ENCODE results near the gene BSND. TPM values are rescaled to one million over a fixed set of nuclear protein-coding genes. Genes with fewer than 3 reads are reported as not detected.
A peak's percentile ranks its signal among the peaks of the same experiment; 100 is the strongest.
"Not testable (repeated sequence)": the region's sequence is repeated elsewhere in the genome, so short reads cannot be mapped to it uniquely, and the experiment has no call there.

The BSND gene
- total RNA-seq, 4 donors from 2014 or later: not detected

GRCh38 chr1:54962612-54963395 is 35.9 kb upstream of the BSND start:
- DNase-seq: no peak
- no peak overlapping the region for H3K27ac ChIP-seq
- H3K36me3 ChIP-seq: no peaks in the 10 kb centered on the region
- H3K4me3 ChIP-seq: no peak overlapping the region
- TF ChIP-seq POLR2A (IDR thresholded peaks at IDR 0.05) (no peak), CTCF (IDR thresholded peaks at IDR 0.05) (no peak)
- H3K4me1 ChIP-seq: peaks cover 0 to 4% (median 0%) of the 10 kb centered on the region in 4 donors
- no peaks in the 10 kb centered on the region for H3K27me3 ChIP-seq
- peaks cover 0 to under 1% (median 0%) of the 10 kb centered on the region in 4 donors for H3K9me3 ChIP-seq

- not testable (repeated sequence) for H3K36me3 ChIP-seq, H3K27ac ChIP-seq, H3K9me3 ChIP-seq, H3K4me3 ChIP-seq, DNase-seq, H3K4me1 ChIP-seq, H3K27me3 ChIP-seq
Measured at GRCh38 chr1:54963829-54964228, 34.9 kb upstream of the BSND start.

- peak in 2 of 3 donors; percentile 19 to 74 for DNase-seq
Measured at GRCh38 chr1:54965624-54966340, 33.0 kb upstream of the BSND start.

GRCh38 chr1:54967372-54967771 is 31.4 kb upstream of the BSND start:
- H3K27ac ChIP-seq: no peak overlapping the region
- H3K4me3 ChIP-seq: no peak overlapping the region
- H3K36me3 ChIP-seq: no peaks in the 10 kb centered on the region
- no peaks in the 10 kb centered on the region for H3K9me3 ChIP-seq
- DNase-seq: no peak
- H3K4me1 ChIP-seq: peaks cover 0 to 4% (median 0%) of the 10 kb centered on the region in 4 donors
- TF ChIP-seq CTCF (IDR thresholded peaks at IDR 0.05): no peak
- no peak for TF ChIP-seq POLR2A (IDR thresholded peaks at IDR 0.05)
- H3K27me3 ChIP-seq: no peaks in the 10 kb centered on the region

More at GRCh38 chr1:54965624-54966340, 33.0 kb upstream of the BSND start:
- H3K27ac ChIP-seq: no peak overlapping the region
- no peaks in the 10 kb centered on the region for H3K27me3 ChIP-seq
- H3K4me3 ChIP-seq: no peak overlapping the region
- no peaks in the 10 kb centered on the region for H3K36me3 ChIP-seq
- TF ChIP-seq POLR2A (IDR thresholded peaks at IDR 0.05): no peak
- H3K9me3 ChIP-seq: no peaks in the 10 kb centered on the region
- H3K4me1 ChIP-seq: peaks cover 0 to 4% (median 0%) of the 10 kb centered on the region in 4 donors

- Histone ChIP-seq H3K4me3 (no peak overlapping the region), H3K36me3 (no peaks in the 10 kb centered on the region), H3K9me3 (no peaks in the 10 kb centered on the region), H3K27ac (no peak overlapping the region), H3K27me3 (no peaks in the 10 kb centered on the region), H3K4me1 (peaks cover 0 to 4% (median 0%) of the 10 kb centered on the region in 4 donors)
- peak in 1 of 3 donors; percentile 11 for DNase-seq
- TF ChIP-seq CTCF (IDR thresholded peaks at IDR 0.05) (no peak), POLR2A (IDR thresholded peaks at IDR 0.05) (no peak)
Measured at GRCh38 chr1:54968551-54968950, 30.2 kb upstream of the BSND start.

GRCh38 chr1:54969879-54970278 is 28.9 kb upstream of the BSND start:
- no peak for TF ChIP-seq CTCF (IDR thresholded peaks at IDR 0.05)
- Histone ChIP-seq H3K27me3 (no peaks in the 10 kb centered on the region), H3K36me3 (no peaks in the 10 kb centered on the region), H3K4me1 (peaks cover 0 to 4% (median 0%) of the 10 kb centered on the region in 4 donors), H3K4me3 (no peak overlapping the region), H3K27ac (no peak overlapping the region), H3K9me3 (no peaks in the 10 kb centered on the region)
- peak in 1 of 3 donors; percentile 4 for DNase-seq
